HG03457 (cell line): ENCODE results near the gene ACVRL1.
"Not testable (repeated sequence)": the region's sequence is repeated elsewhere in the genome, so short reads cannot be mapped to it uniquely, and the experiment has no call there.

Source experiments
- ATAC-seq: cut with Tn5 transposase; IDR thresholded peaks from one replicate; pipeline ENCODE4 v1.9.1; 2021; ENCODE audit warnings: moderate number of reproducible peaks; ENCODE audit not compliant: unreplicated experiment

Gene ACVRL1

DNA sequence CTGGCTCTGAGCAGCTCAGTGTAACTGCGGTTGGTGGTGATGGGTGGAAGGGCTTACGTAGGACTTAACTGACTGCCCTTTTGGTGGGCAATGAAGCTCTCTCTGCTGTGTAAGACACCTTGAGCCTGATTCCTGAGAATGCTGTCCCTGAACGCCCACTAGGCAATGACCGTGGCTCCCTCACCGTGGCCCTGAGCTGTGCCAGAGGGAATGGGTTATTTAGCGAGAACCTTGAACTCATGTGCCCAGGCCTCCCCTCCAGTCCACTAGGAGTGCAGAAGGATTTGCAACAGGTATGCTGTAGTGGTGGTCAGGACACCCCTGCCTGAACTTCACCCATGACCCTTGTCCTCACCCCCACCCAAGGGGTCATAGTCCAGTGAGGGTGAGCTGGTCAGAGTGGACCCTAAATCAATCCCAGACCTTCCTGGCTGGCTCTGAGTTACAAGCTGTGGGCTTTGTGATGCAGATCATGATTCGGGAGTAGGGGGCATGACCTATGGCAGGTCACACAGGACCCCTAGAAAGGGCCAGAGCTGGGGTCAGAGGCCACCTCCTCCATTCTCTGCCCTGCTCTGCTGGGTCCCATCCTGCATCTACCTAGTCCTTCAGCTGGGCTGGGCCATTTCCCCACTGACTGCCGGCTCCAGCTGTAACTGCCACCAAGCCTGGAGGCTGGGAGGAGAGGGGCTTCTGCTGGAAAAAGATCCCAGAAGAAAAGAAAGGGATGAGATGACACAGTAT, 33.9 kb upstream of the ACVRL1 start:
- ATAC-seq = no peak

DNA sequence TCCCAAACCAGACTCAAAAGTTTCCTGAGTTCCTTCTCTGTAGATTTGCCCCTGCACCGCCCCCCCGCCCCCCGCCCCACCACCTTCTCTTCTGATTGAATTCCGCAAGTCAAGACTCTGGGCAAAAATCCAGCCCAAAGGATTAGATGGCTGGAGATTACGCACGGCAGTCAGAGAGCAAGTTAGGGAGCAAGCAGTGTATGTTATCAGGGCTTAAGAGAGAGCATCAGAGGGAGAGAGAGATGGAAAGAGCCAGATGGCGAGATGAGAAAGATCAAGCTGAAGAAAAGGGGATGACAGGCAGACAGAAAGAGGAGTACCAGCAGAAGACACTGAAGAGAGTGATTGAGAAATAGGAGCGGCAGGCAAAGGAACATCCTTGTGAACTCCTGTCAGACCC, 33.3 kb upstream of the ACVRL1 start:
- no peak for ATAC-seq

- ATAC-seq = no peak
Measured at GRCh38 chr12:51874486-51874885, 32.8 kb upstream of the ACVRL1 start.

DNA sequence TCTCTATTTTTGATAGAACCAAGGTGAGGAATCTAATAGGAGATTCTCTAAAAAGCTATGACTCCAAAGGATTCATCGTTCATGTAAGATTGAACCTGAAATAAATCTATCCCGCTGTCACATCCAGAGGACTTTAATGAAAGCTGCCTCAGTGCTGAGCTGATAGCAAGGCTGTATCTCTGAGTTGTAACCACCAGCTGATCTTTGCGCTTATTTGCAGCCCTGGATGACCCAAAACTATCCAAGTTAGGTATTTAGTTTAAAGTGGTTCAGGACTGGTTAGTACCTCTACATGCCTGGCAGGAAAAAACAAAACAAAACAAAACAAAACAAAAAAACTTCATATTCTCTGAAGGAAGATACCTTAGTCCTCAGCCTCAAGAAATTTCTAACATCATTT, 28.2 kb upstream of the ACVRL1 start:
- no peak for ATAC-seq

- no peak for ATAC-seq
Measured at GRCh38 chr12:51883295-51883694, 24.0 kb upstream of the ACVRL1 start.

DNA sequence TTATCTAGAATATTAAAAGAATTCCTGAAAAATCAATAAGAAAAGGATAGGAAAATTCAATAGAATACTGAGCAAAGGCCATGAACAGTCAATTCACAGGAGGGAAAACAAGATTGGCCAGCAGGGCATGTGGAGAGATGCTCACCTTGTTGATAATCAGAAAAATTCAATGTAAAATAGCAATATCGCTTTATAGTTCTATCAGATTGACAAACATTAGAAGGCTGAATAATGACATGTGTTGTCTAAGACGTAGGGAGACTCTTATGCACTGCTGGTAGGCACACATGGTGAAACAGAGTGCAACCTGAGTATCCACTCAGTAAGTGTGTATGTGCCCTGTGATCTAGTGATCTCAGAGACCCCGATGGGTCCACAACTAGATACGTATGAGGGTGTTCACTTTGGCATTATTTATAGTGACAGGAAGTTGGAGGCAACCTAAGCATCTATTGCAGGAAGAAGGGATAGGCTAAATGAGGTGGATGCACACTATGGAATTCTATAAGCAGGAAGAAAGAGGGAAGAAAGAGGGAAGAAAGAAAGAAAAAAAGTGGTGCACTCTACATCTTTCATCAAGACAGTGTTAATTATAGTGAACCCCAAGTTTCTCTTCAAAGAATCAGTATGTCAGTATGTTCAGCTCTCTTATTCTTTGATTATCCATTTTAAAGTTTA, 23.2 kb upstream of the ACVRL1 start:
- ATAC-seq = no peak

- no peak for ATAC-seq
Measured at GRCh38 chr12:51884676-51885229, 22.6 kb upstream of the ACVRL1 start.

DNA sequence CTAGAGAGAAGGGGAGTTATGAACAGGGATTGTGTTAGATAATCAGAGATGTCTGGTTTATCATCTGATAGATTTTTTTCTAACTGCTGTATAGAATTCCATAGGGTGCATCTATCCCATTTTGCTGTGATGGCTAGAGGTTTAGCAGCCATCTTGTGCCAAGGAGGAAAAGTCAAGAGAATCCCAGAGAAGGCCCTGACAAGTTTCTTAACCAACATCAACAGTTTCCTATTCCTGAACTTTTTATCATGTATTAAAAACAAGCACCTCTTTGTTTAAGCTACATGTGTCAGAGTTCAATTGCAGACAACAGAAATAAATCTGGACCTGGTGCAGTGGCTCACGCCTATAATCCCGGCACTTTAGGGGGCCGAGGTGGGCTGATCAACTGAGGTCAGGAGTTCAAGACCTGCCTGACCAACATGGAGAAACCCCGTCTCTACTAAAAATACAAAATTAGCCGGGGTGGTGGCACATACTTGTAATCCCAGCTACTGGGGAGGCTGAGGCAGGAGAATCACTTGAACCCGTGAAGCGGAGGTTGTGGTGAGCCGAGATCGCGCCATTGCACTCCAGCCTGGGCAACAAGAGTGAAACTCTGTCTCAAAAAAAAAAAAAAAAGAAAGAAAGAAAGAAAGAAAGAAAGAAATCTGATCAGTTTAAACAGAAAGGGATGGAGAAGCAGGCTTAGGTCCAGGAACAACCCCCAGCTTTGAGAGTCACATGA, 21.8 kb upstream of the ACVRL1 start:
- ATAC-seq = not testable (repeated sequence)

GRCh38 chr12:51886021-51886710, 21.1 kb upstream of the ACVRL1 start:
- no peak for ATAC-seq

DNA sequence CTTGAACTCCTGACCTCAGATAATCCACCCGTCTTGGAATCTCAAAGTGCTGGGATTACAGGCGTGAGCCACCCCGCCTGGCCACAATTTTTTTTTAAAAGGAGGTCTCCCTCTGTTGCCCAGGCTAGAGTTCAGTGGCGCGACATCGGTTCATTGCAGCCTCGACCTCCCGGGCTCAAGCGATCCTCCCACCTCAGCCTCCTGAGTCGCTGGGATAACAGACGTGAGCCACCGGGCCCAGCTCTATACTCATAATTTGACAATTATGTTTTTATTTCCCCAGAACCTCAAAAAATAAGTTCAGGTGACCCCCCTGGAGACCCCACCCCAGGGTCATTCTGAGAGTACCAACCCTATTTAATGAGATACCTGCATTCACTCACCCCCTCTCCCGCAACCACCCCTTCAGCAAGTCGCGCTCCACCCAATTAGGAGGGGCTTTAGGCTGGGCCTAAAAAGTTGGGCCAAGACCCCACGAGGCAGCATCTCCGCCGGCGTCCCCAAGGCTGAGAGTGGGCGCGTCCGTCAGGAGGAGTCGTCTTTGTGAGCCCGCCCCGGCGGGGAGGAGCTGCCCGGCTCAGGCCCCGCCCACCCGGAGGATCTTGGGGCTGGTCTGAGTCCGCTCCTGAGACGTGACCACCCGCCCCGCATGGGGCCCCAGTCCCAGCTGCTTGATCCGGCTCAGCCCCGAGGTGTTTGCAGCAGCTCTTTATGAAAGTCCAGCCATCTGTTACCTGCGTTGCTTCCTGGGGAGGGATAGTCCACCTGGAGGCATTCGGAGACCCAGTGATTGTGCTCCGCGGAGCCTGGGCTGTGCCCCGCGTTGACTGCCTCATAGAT, 19.6 kb upstream of the ACVRL1 start, which contains the start of gene ANKRD33:
Gene ANKRD33 (plus strand): TSS at position 628 of the 840 bp plus-strand sequence. CDS start 84 bp downstream, at position 712.
- ATAC-seq = no peak

- no peak for ATAC-seq
Measured at GRCh38 chr12:51888316-51889215, 18.7 kb upstream of the ACVRL1 start.

GRCh38 chr12:51889216-51890132, 17.8 kb upstream of the ACVRL1 start:
- no peak for ATAC-seq

- no peak for ATAC-seq
Measured at GRCh38 chr12:51890133-51890464, 17.2 kb upstream of the ACVRL1 start.

- no peak for ATAC-seq
Measured at GRCh38 chr12:51890511-51891171, 16.7 kb upstream of the ACVRL1 start.

- no peak for ATAC-seq
Measured at GRCh38 chr12:51891843-51892242, 15.5 kb upstream of the ACVRL1 start.

- no peak for ATAC-seq
Measured at GRCh38 chr12:51893786-51894185, 13.5 kb upstream of the ACVRL1 start.

DNA sequence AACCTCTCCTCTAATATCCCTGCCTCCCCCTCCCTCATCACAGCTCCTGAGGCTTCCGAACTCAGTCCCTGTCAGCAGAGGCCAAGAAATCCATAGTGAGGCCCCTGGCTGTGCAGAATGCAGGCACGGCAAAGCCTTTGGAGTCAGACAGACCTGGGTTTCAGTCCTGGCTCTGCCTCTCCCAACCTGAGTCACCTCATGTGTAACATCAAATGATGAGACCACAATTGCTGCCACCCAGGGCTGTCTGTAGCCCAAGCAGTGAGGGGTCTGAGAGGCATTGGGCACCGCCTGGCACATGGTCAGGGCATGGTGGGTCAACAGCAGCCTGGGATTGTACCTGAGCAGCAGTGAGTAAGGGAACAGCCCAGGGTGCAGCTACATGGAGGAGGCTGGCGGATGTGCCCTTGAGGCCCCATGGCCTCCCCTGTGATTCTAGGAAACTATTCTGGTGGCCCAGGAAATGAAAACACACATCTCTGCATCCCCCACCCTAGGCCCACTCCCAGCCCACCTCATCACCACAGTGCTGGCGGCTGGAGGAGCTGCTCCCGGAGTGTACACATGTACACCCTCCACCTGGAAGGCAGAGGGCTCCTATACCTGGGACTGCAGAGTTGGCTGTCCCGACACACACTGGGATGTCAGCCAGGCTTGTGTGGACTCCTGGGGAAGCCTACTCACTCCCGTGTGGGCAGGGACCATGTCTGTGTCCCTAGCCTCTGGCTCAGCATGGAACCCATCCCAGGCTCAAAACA, 11.7 kb upstream of the ACVRL1 start:
- ATAC-seq = no peak
